GM19324 (cell line): ENCODE data around the gene APRT.

Experiments
- ATAC-seq: cut with Tn5 transposase; IDR thresholded peaks from one replicate; pipeline ENCODE4 v1.9.1; 2021; ENCODE audit warnings: mild to moderate bottlenecking, moderate library complexity; ENCODE audit not compliant: unreplicated experiment, low FRiP score

Gene APRT, protein sequence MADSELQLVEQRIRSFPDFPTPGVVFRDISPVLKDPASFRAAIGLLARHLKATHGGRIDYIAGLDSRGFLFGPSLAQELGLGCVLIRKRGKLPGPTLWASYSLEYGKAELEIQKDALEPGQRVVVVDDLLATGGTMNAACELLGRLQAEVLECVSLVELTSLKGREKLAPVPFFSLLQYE

DNA sequence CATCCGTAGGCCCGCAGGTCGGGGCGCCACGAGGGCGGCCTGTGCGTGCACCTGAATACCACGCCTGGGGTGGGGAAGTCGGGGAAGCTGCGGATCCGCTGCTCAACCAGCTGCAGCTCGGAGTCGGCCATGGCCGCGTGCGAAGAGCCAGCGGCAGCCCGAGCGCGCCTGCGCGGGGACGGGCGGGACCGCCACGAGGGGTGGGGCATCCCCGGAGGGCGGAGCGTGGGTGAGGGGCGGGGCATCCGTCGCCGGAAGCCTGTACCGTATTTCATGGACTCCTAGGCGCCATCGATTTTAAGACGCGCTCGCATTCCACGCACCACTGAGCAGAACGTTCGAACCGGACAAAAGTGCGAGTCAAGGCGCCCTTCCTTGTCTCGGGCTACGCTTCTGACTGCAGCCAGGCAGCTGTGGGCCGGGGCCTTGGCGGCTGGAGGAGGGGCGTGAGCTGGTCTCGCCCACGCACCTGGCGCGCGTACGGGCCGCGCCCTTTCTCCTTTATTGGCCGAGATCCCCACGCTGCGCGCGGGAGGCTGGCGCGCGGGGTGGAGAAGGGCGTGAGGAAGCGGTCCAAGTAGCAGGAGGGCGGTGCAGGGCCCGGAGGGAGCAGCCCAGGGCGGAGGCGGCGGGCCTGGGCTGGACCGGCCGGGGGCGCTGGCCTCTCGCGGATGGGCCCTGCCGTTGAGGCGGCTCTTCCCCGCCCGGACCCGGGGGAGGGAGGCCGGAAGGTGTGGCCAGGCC lies at the start of gene APRT:
APRT (minus strand) TSS at position 160 of the 744 bp plus-strand sequence; CDS start at position 131, 29 bp downstream.
- peak; percentile 80 for ATAC-seq

DNA sequence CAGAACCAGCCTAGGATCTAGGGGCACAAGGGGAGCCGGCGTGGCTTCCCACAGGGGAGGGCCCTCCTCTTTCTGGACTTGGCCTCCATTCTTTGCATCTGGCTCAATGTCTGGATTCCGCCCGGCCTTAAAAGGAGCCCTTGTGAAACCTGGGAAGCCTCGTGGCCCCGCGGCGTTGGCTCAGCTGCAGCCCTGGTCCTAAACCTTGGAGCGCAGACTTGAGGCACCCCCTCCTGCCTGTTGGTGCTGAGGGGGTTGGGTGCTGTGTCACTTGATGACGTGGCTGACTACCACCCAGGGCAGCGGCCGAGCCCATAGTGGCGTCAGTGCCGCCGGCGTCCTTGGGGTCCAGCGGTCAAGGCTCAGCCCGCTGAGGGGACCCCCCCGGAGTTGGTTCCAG lies 49.6 kb upstream of the APRT start:
- no peak for ATAC-seq

DNA sequence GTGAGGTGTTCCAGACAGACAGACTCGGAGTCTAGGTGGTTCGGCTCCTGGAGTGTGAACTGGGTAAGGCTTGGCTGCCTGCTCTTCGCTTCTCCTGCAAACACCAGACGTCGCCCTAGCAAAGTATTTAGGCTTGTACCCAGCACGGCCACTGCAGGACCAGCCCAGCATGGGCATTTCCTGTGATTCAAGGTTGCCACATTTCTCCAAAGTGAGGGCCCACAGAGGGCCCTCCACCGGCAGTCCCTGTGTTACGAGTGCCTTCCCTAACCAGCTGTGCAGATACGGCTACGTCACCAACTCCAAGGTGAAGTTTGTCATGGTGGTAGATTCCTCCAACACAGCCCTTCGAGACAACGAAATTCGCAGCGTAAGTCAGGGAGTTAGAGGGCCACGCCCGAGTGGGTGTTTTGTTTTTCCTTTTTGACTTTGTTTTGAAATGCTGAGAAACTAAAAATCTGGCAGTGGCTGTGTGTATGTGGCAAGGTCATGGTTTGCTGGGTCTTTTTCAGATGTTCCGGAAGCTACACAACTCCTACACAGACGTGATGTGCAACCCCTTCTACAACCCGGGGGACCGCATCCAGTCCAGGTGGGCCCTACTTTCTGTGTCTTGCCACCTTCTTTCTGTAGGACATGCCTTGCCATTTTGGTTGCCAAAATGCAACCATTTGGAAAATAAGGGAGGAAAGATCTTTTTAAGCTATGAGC lies 47.8 kb upstream of the APRT start:
- no peak for ATAC-seq

DNA sequence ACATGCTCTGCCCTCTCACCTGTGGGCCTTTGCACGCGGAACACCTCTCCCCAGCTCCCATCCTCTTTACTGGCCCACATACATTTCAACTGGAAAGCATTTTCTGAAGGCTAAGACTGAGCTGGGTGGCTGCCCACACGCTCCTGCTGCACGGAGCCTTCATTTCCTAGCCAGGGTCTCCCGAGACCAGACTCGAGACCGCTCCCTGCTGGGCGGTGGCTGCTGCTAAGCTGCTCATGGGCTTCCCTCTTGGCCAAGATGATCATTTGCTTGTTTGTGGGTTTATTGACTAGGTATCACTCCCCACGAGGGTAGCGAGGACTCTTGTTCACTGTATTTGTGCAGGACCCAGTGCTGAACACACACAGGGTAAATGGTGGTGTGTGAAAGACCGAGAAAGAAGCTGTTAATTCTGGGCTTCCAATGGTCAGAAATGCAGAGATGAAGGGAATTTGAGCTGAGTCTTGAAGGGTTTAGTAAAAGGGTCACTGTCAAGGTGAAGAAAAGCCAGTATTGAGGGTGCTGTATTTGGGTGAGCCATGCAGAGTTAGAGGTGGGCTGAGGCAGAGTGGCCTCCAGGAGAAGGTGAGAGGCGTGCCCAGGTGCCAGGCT lies 46.1 kb upstream of the APRT start:
- peak; percentile 31 for ATAC-seq

DNA sequence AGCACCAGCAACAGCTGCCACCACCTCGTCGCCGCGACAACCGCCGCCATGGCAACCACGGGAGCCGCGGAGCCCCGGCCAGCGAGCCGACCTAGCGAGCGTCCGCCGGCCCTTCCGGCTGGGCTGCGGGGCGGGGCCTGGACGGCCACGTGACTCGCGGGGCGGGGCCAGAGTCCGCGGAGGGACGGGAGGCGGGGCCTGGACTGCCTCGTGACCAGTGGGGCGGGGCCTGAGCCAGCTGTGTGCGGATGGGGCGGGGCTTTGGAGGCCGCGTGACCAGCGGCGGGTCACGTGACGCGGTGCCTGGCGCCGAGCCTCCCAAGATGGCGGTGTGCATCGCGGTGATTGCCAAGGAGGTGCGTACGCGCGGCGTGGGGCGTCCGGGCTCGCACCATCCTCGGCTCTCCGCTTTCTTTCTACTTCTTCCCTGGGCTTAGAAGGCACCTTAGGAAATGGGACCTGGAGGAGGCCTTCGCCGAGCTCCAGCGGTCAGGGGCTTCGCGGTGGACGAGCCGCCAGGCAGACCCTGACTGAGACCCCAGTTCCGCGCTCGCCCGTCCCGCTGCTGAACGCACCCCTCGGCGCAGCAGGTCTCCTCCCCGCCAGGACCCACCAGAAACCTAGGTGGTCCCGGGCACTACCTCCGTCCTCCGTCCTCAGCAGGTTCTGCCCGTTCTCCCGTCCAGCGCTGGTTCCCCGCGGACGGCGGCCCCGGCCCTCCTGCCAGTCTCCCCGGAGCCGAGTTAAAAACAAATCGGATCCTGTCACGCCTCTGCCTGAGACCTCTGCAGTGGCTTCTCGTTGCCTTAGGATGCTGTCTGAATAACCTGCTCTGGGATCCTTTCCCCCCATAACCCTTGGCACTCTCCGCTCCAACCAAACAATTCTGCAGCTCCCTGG lies 45.4 kb upstream of the APRT start, which contains the start of the genes GALNS and TRAPPC2L:
GALNS (minus strand) TSS at position 120 of the 900 bp plus-strand sequence; CDS start at position 50, 70 bp downstream.
TRAPPC2L (plus strand) TSS at position 300 of the 900 bp plus-strand sequence; CDS start at position 324, 24 bp downstream.
- ATAC-seq = peak; percentile 88

DNA sequence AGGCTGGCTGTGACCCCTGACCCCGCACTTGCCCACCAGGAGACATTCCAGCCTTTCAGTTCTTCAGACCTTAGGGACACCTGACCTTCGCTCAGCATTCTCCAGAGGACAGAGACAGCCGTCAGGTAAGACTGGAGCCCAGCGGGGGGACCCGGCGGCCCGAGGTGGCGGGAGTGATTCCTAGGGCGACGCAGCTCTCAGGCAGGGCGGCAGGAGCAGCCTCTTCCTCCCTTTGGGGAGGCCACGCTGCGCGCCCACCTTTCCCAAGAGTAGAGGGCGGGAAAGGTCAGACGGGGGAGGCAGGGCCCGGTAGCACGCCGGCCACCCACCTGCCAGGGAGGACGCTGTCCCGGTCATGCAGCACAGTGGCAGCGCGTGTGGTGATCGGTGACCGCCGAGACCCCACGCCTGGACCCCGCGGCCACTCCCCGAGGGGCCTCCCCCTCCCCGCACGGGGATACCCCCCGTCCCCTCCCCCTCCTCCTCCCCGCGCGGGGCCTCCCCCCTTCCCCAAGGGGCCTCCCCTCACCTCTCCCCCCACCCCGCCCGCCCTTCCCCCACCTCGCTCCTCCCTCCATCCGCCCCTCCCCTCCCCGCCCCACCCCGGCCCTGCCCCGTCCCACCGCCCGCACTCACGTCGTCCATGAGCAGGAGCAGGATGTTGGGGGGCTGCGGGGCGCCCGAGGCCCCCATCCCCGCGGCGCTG lies 44.5 kb upstream of the APRT start:
- no peak for ATAC-seq

DNA sequence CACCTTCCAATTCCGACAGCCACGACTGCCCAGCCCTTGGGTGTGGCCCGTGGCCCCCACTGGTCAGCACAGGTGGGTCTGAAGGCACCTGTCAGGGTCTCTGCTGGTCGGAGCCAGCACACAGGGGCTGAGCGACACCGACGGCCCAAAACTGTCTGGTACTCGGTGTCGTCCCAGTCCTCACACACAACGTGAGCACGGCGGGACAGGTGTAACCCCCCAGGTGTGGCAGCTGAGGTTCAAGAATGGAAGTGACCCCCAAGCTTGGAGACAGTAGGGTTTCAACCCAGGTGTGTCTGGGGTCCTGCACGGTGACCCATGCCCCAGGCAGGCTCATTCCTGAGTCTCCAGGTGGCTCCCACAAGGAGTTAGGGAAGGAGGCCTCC lies 44.0 kb upstream of the APRT start:
- no peak for ATAC-seq

DNA sequence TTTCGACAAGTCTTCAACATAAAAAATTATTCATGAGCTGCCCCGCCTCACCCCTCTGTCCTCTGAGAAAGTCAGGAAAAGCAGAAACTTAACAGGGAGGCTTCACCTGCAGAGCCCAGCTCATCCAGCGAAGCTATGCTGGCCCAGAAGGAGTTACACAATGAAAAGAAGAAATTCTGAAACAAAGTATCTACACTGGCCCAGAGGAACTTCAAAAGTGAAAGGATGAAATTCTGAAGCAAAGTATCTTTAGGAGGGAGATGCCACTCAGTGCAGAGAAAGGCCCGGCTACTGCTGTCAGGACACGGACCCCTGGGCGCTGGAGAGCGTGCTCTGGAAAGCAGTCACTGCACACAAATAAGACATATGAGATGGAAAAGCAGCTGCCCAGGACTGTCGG lies 43.4 kb upstream of the APRT start:
- no peak for ATAC-seq

DNA sequence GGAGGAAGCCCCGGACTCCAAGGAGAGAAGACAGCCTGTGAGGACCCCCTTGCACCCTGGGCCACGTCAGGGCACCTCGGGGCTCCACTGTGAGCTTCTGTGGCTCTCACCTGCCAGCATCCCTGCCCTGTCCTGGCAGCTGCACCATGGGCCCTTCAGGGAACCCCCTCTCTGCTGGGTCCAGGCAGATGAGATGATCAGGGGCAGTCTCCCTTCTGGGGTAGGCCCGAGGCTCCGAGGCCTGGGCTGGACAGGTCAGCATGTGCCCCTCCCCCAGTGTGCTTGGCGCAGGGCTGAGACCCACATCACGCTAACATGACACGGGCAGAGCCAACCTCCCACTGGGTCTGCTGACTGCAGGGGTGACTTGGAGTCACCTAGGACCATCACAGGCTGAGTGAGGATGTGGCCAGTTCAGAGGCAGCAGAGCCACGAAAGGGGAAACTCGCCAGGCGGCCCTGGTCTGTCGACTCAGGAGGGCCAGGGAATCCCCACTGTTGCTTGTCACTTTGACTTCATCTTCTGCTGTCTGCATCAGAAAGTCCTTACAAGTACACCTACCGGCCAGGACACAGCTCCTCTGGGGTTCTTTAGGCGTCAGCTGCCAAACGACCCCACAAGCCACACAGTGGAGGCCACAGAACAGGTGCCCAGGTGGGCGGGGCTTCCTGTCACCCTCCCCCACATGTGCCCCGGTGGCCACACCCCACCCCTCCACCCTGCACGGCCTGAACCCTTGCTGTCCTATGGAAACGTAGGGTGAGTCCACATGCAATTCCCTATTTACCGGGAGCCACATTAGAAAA lies 42.8 kb upstream of the APRT start:
- no peak for ATAC-seq

DNA sequence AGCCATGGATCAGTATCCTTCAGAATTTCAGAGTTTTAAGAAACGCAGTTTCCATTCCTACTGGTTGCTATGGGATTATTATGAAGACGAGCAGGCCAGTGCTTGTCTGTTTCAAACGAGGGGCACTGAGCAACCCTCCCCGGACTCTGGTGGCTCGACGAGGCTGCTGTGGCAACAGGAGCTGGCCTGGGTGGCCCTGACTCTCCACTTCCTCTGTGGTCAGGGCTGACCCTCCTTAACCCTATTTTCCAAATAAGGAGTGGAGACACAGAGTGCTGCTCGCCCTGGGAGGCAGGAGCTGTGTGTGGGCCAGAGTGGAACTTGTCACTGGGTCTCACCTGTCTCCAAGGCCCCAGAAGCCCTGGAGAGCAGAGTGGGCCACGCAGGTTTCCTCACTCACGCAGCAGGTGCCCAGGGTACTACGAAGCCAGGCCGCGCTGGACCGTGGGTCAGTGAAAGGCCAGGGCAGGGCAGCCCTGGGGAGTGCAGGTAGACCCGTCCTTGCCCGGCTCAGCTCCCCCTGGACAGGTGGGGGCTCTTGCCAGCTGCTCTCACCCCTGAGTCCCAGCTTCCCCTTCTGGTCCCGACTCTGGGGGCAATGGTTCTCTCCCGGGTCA lies 41.7 kb upstream of the APRT start:
- ATAC-seq = no peak

DNA sequence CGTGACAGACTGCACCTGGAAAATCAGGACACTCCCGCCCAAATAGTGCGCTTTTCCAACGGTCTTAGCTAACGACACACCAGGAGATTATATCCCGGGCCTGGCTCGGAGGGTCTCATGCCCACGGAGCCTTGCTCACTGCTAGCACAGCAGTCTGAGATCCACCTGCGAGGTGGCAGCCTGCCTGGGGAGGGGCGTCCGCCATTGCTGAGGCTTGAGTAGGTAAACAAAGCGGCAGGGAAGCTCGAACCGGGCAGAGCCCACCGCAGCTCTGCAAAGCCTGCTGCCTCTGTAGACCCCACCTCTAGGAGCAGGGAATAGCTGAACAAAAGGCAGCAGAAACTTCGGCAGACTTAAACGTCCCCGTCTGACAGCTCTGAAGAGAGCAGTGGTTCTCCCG lies 39.9 kb upstream of the APRT start:
- ATAC-seq = no peak

DNA sequence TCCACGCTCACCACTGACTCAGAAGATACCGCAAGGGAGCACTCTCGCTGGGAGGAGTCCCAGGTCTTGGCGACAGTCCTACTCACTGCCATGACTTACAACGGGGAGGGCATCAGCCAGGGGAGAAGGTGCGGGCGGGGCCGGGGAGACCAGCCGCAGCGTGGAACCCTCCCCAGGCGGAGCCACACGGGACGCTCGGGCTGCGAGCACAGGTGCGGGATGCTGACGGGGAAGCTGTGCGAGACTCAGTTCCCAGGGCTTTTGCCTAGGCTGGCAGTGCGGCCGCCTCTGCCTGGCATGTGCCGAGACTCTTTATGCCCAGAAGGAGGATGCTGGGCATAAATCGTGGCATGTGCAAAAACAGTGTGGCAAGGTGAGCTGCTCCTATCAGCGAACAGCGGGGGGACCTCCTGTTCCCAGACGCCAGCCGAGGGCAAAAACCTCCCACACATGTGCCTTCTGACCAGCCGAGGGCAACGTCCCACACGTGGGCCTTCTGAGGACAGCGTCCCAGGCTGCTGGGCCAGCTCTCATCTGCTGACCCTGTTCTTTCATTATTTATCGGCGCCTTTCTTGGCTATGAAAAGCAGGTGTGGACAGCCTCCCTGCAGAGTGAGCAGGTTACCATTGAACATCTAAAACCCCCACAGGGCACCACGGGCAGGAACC lies 38.9 kb upstream of the APRT start:
- no peak for ATAC-seq

DNA sequence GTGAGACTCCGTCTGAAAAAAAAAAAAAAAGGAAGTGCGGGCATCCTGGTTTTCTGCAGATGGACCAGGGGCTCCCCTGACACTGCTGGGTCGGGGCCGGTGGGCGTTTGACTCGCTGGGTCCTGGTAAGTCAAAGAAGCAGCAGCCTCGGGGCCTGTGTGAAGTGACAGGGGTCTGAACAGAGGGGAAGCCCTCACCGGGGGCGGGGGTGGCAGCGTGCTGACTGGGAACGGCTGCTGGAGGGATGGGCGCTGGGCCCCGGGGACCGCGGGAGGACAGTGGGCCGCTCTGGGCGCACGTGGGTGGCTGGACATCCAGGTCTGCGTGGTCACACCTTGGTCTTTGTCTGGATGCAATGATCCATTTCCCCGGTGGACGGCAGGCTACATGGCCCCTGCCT lies 36.8 kb upstream of the APRT start:
- no peak for ATAC-seq

DNA sequence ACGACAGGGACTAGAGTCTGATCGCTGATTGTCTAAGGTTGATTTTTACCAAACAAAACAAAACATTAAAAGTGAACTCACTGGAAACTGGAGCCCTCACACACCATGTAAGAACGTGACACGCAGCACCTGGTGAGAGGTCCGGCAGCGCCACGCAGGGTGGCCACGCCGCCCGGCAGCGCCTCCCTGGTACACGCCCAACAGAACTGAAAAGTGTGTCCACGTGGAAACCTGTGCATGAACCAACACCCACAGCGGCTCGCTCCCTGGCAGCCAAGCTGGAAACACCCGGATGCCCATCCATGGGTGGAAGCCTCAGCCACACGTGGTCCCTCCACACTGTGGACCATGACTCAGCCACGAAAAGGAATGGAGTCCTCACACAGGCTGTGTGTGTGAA lies 35.9 kb upstream of the APRT start:
- ATAC-seq = no peak

DNA sequence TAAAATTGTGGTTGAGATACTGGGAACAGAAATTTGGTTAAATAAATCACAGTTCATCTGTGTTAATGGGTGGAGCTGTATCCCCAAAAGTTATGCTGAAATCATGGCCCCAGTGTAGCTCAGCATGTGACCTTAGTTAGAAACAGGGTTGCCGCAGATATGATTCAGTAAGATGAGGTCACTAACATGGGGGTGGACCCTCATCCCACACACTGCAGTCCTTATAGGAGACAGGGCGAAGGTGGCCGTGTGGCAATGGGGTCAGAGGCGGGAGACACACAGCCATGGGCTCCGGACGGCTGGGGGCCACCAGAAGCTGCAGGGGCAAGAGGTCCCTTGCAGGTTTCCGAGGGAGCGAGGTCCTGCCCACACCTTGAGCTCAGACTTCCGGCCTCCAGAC lies 34.4 kb upstream of the APRT start:
- no peak for ATAC-seq

DNA sequence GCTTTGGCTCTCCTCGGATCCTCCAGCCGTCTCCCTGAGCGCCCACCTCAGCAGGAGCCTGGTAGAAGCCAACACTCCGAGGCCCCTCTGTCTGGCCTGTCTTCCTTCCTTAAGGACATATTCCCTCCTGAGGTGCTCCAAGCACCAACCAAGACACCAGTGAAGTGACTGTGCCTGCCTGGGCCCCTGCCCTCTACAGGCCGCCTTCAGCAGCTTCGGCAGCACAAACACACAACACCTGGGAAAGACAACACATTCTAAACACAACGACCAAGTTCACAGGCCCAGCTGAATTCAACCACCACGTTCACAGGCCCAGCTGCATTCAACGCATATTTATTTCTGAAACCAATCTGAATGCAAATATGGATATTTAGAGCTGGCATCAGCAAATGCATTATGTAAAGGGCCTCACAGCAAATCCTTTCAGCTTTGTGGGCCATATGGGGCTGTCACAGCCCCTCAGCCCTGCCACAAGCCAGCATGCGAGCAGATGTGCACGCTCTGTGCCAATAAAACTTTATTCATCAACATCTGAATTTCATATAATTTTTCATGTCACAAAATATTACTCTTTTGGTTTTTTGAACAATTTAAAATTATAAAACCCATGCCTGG lies 32.8 kb upstream of the APRT start:
- ATAC-seq = no peak

DNA sequence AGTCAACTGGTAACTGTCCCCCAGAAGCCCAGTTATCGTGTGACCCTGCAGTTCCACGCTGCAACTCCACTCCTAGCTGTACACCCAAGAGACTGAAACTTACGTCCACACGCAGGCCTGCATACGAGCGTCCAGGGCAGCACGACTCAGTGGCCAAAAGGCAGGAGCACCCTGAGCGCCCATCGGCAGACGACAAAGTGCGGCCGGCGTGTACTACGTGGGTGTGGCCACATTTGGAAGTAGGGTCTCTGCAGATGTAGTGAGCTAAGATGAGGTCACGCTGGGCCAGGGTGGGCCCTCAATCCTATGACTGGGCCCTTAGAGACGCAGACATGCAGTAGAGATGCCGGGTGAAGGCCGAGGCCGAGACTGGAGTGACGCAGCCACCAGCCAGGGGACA lies 31.5 kb upstream of the APRT start:
- no peak for ATAC-seq
